HG02840 (cell line): Measurements from ENCODE around the gene RASGEF1C.
"Not testable (repeated sequence)": the region's sequence is repeated elsewhere in the genome, so short reads cannot be mapped to it uniquely, and the experiment has no call there.

Experiments used
- ATAC-seq: cut with Tn5 transposase; IDR thresholded peaks from one replicate; pipeline ENCODE4 v1.9.1; 2021; ENCODE audit warnings: mild to moderate bottlenecking, moderate library complexity, moderate number of reproducible peaks; ENCODE audit not compliant: unreplicated experiment, low FRiP score

Gene RASGEF1C

GRCh38 chr5:180126716-180127681 lies 82.0 kb downstream of the RASGEF1C start:
- ATAC-seq, result no peak

GRCh38 chr5:180126156-180126555 lies 82.9 kb downstream of the RASGEF1C start:
- not testable (repeated sequence) for ATAC-seq

GRCh38 chr5:180124662-180125061 lies 84.3 kb downstream of the RASGEF1C start:
- not testable (repeated sequence) for ATAC-seq

- no peak for ATAC-seq
Observed at GRCh38 chr5:180122875-180123274, 86.1 kb downstream of the RASGEF1C start.

- ATAC-seq, result no peak
Observed at GRCh38 chr5:180121826-180122413, 87.1 kb downstream of the RASGEF1C start.

GRCh38 chr5:180120237-180121101 lies 88.5 kb downstream of the RASGEF1C start:
- no peak for ATAC-seq

- no peak for ATAC-seq
Observed at GRCh38 chr5:180119903-180120236, 89.1 kb downstream of the RASGEF1C start.

- no peak for ATAC-seq
Observed at GRCh38 chr5:180119031-180119902, 89.7 kb downstream of the RASGEF1C start.

GRCh38 chr5:180118391-180118791 lies 90.6 kb downstream of the RASGEF1C start:
- ATAC-seq, result no peak

GRCh38 chr5:180117000-180117725 lies 91.8 kb downstream of the RASGEF1C start:
- ATAC-seq, result no peak

GRCh38 chr5:180116077-180116999 lies 92.7 kb downstream of the RASGEF1C start:
- ATAC-seq, result no peak

GRCh38 chr5:180115326-180116076 lies 93.5 kb downstream of the RASGEF1C start:
- no peak for ATAC-seq

GRCh38 chr5:180114304-180115003 lies 94.6 kb downstream of the RASGEF1C start:
- ATAC-seq, result no peak

GRCh38 chr5:180113660-180114303 lies 95.2 kb downstream of the RASGEF1C start:
- ATAC-seq, result no peak

- ATAC-seq, result no peak
Observed at GRCh38 chr5:180112181-180112861, 96.7 kb downstream of the RASGEF1C start.
